Panc1 (cell line): ENCODE measurements around the gene HINT2. TPM values are rescaled to one million over a fixed set of nuclear protein-coding genes. Genes with fewer than 3 reads are reported as not detected.

Experiments used
- ATAC-seq: fragments of 200-7000 bp; cut with Tn5 transposase; 2 replicates; pipeline ENCODE4 v1.9.1; 2020; ENCODE audit warnings: mild to moderate bottlenecking, moderate library complexity
- BruUV-seq: library from RNA; stranded (reverse); fragments of 400-500 nt; replicated peaks from 2 replicates; lab custom pipeline; 2021; lab: Mats Ljungman, UMichigan
- CTCF ChIA-PET: fragments of 300-600 bp; sonication (Branson Sonifier 250); formaldehyde crosslinking; loops from one replicate; lab custom pipeline; 2022; ENCODE audit warnings: antibody characterized with exemption; lab: Charles Lee
- POLR2A ChIA-PET: fragments of 300-600 bp; sonication (Branson Sonifier 250); formaldehyde crosslinking; loops from one replicate; lab custom pipeline; 2022; ENCODE audit warnings: antibody characterized with exemption; lab: Charles Lee
- DNase-seq: peaks from one replicate; pipeline ENCODE4 v3.0.0-alpha.2; 2010; ENCODE audit warnings: low read depth, low spot score
- H3K27ac ChIP-seq: 2 replicates; pipeline ENCODE4 v1.5.1; 2011; ENCODE audit warnings: mild to moderate bottlenecking, low read length, inconsistent platforms
- H3K27me3 ChIP-seq: fragments of 200-500 bp; sonication (Bioruptor generic); 2 replicates; pipeline ENCODE4 v1.6.0; 2014; ENCODE audit warnings: low read length, inconsistent platforms; ENCODE audit not compliant: control insufficient read depth, insufficient read depth
- H3K36me3 ChIP-seq: fragments of 200-500 bp; sonication (Bioruptor generic); 2 replicates; pipeline ENCODE4 v1.5.1; 2014; ENCODE audit warnings: inconsistent platforms, mild to moderate bottlenecking, low read length, moderate library complexity; ENCODE audit not compliant: control insufficient read depth, insufficient read depth
- H3K4me1 ChIP-seq: 2 replicates; pipeline ENCODE4 v1.5.1; 2011; ENCODE audit warnings: inconsistent platforms, mild to moderate bottlenecking, low read length, moderate library complexity; ENCODE audit not compliant: control insufficient read depth, insufficient read depth
- H3K4me3 ChIP-seq, 2 experiments: 2 replicates each; pipeline ENCODE4 v1.5.1; 2011 to 2012; ENCODE audit warnings: low read depth in 2 of 2, low read length in 2 of 2, mild to moderate bottlenecking in 2 of 2, inconsistent platforms in 1 of 2, moderate library complexity in 1 of 2
- H3K9me3 ChIP-seq: fragments of 200-500 bp; sonication (Bioruptor generic); 2 replicates; pipeline ENCODE4 v1.5.1; 2014; ENCODE audit warnings: low read depth, mild to moderate bottlenecking, inconsistent platforms, low read length, moderate library complexity; ENCODE audit not compliant: control insufficient read depth, insufficient read depth
- POLR2AphosphoS5 ChIP-seq: IDR thresholded peaks from 2 replicates; pipeline ENCODE4 v1.6.1; 2012; ENCODE audit warnings: mild to moderate bottlenecking, low read depth, low read length, moderate library complexity
- REST ChIP-seq, 2 experiments: IDR thresholded peaks; 2 replicates each; pipeline ENCODE4 v1.6.1; 2011 to 2012; ENCODE audit warnings: low read depth in 2 of 2, control low read depth in 1 of 2, low read length in 1 of 2, mild to moderate bottlenecking in 1 of 2, moderate library complexity in 1 of 2; ENCODE audit not compliant: insufficient read depth in 1 of 2
- SIN3A ChIP-seq: IDR thresholded peaks from 2 replicates; pipeline ENCODE4 v1.6.1; 2012; ENCODE audit warnings: low read depth, mild to moderate bottlenecking, low read length, moderate library complexity, borderline replicate concordance; ENCODE audit not compliant: insufficient read depth
- TCF7L2 ChIP-seq: IDR thresholded peaks from 2 replicates; pipeline ENCODE4 v1.6.1; 2011; ENCODE audit warnings: mild to moderate bottlenecking, low read depth, low read length, inconsistent platforms
- in situ Hi-C: cut with HindIII; loops from 2 replicates; pipeline ENCODE4 v1.10.0; 2016; ENCODE audit warnings: low sequenced_read_pairs, low pct_unique_long_range_greater_than_20kb
- intact Hi-C: fragments of 100-400 bp; cut with micrococcal nuclease; formaldehyde crosslinking; loops from one replicate; pipeline ENCODE4 v1.10.0; 2022; ENCODE audit not compliant: unreplicated experiment
- total RNA-seq: library from RNA; stranded (reverse); gene quantifications from one replicate; pipeline ENCODE4 v1.2.1, GENCODE V29; 2021; ENCODE audit not compliant: unreplicated experiment
- TF ChIP-seq, protein P1 (sequence below): fragments of 450-650 bp; IDR thresholded peaks from 2 replicates; pipeline ENCODE4 v1.5.1; 2017; ENCODE audit warnings: mild to moderate bottlenecking

HINT2 gene
- total RNA-seq, 1 experiment from 2014 or later: 75.6 TPM

GRCh38 chr9:35840881-35841644 lies 26.2 kb upstream of the HINT2 start:
- Histone ChIP-seq H3K9me3 (no peaks in the 10 kb centered on the region), H3K27ac (no peak overlapping the region), H3K36me3 (no peaks in the 10 kb centered on the region), H3K4me1 (no peaks in the 10 kb centered on the region; the same call in 1 of the 2 replicates), H3K4me3 (no peak overlapping the region), H3K27me3 (no peaks in the 10 kb centered on the region)
- BruUV-seq: no TSS peak
- ChIA-PET POLR2A (no interaction called here), CTCF (interaction anchor here (0.6 kb wide), 1 partner anchor 8 kb away, joined by 3 read pairs; no protein-coding TSS in a partner anchor)
- no peak for ATAC-seq
- TF ChIP-seq, protein P1, sequence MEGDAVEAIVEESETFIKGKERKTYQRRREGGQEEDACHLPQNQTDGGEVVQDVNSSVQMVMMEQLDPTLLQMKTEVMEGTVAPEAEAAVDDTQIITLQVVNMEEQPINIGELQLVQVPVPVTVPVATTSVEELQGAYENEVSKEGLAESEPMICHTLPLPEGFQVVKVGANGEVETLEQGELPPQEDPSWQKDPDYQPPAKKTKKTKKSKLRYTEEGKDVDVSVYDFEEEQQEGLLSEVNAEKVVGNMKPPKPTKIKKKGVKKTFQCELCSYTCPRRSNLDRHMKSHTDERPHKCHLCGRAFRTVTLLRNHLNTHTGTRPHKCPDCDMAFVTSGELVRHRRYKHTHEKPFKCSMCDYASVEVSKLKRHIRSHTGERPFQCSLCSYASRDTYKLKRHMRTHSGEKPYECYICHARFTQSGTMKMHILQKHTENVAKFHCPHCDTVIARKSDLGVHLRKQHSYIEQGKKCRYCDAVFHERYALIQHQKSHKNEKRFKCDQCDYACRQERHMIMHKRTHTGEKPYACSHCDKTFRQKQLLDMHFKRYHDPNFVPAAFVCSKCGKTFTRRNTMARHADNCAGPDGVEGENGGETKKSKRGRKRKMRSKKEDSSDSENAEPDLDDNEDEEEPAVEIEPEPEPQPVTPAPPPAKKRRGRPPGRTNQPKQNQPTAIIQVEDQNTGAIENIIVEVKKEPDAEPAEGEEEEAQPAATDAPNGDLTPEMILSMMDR: no peak
- TF ChIP-seq POLR2AphosphoS5 (no peak), TCF7L2 (no peak), REST (IDR thresholded peaks at IDR 0.05; ENCODE audit: insufficient read depth in 1 of 2, low read depth in 2 of 2, low read length in 1 of 2) (no peak)
- no peak for DNase-seq
- in situ Hi-C loops: no loop called here
- intact Hi-C loops: no loop called here

GRCh38 chr9:35839926-35840325 lies 25.1 kb upstream of the HINT2 start:
- BruUV-seq: no TSS peak
- Histone ChIP-seq H3K27ac (no peak overlapping the region), H3K27me3 (no peaks in the 10 kb centered on the region), H3K4me3 (no peak overlapping the region), H3K4me1 (no peaks in the 10 kb centered on the region; the same call in 1 of the 2 replicates), H3K9me3 (no peaks in the 10 kb centered on the region), H3K36me3 (no peaks in the 10 kb centered on the region)
- ChIA-PET CTCF (interaction anchor here (0.6 kb wide), 1 partner anchor 162 kb away, joined by 5 read pairs; no protein-coding TSS in a partner anchor), POLR2A (no interaction called here)
- in situ Hi-C loops (no loop called here), intact Hi-C loops (no loop called here)
- DNase-seq (no peak), ATAC-seq (no peak)
- TF ChIP-seq SIN3A (no peak), TCF7L2 (no peak), POLR2AphosphoS5 (no peak), REST (IDR thresholded peaks at IDR 0.05; ENCODE audit: insufficient read depth in 1 of 2, low read depth in 2 of 2, low read length in 1 of 2) (no peak)
- TF ChIP-seq, protein P1: no peak
